AG08395 (cell line): ENCODE measurements around the gene GALNT8.
"Not testable (repeated sequence)": the region's sequence is repeated elsewhere in the genome, so short reads cannot be mapped to it uniquely, and the experiment has no call there.

Experiments used
- DNase-seq: peaks from one replicate; pipeline ENCODE4 v3.0.0; 2012; ENCODE audit warnings: mixed read lengths, low spot score

The GALNT8 gene

GRCh38 chr12:4743046-4743445 lies 22.8 kb downstream of the GALNT8 start:
- DNase-seq = no peak

- no peak for DNase-seq
These were observed 24.5 kb downstream of the GALNT8 start for GRCh38 chr12:4744709-4745108.

- no peak for DNase-seq
These were observed 25.0 kb downstream of the GALNT8 start for GRCh38 chr12:4745249-4745648.

GRCh38 chr12:4751654-4752053 lies 31.5 kb downstream of the GALNT8 start:
- not testable (repeated sequence) for DNase-seq

GRCh38 chr12:4762773-4763172 lies 42.6 kb downstream of the GALNT8 start:
- no peak for DNase-seq

GRCh38 chr12:4763549-4763948 lies 43.3 kb downstream of the GALNT8 start:
- no peak for DNase-seq

- DNase-seq = no peak
These were observed 46.2 kb downstream of the GALNT8 start for GRCh38 chr12:4766445-4766844.

- no peak for DNase-seq
These were observed 47.0 kb downstream of the GALNT8 start for GRCh38 chr12:4767186-4767585.

GRCh38 chr12:4768341-4768740 lies 48.1 kb downstream of the GALNT8 start:
- no peak for DNase-seq

GRCh38 chr12:4769073-4769472 lies 48.9 kb downstream of the GALNT8 start:
- DNase-seq = no peak

GRCh38 chr12:4771172-4771959 lies 51.2 kb downstream of the GALNT8 start:
- no peak for DNase-seq

GRCh38 chr12:4771960-4772566 lies 51.9 kb downstream of the GALNT8 start:
- no peak for DNase-seq

- DNase-seq = no peak
These were observed 55.7 kb downstream of the GALNT8 start for GRCh38 chr12:4775936-4776335.

GRCh38 chr12:4779749-4780148 lies 59.5 kb downstream of the GALNT8 start:
- DNase-seq = no peak

- DNase-seq = no peak
These were observed 60.7 kb downstream of the GALNT8 start for GRCh38 chr12:4780641-4781611.

- DNase-seq = no peak
These were observed 64.3 kb downstream of the GALNT8 start for GRCh38 chr12:4784404-4785054.

GRCh38 chr12:4786795-4787194 lies 66.6 kb downstream of the GALNT8 start:
- DNase-seq = no peak

- no peak for DNase-seq
These were observed 67.8 kb downstream of the GALNT8 start for GRCh38 chr12:4787965-4788364.

- no peak for DNase-seq
These were observed 69.6 kb downstream of the GALNT8 start for GRCh38 chr12:4789776-4790175.

GRCh38 chr12:4791497-4791896 lies 71.3 kb downstream of the GALNT8 start:
- DNase-seq = no peak

- DNase-seq = no peak
These were observed 74.3 kb downstream of the GALNT8 start for GRCh38 chr12:4794491-4794890.

GRCh38 chr12:4796216-4796615 lies 76.0 kb downstream of the GALNT8 start:
- DNase-seq = no peak
